ENCODE data around the gene ZNF567. TPM values are rescaled to one million over a fixed set of nuclear protein-coding genes. Genes with fewer than 3 reads are reported as not detected.
"Not testable (repeated sequence)": the region's sequence is repeated elsewhere in the genome, so short reads cannot be mapped to it uniquely, and the experiment has no call there.

The ZNF567 gene
- total and polyA plus RNA-seq, 4 donors = 0.88 to 11.2 (median 6.1) TPM

- H3K27ac ChIP-seq (ENCODE audit: low read depth in 1 of 2, low read length in 2 of 2) = no peak overlapping the region
- no peak for DNase-seq
- 97 to 98% methylated on average over 4 of the region's 4 CpGs for WGBS, 2 donors
- H3K4me1 ChIP-seq (ENCODE audit: control insufficient read depth in 1 of 2, insufficient read depth in 2 of 2, low read length in 2 of 2) = no peaks in the 10 kb centered on the region
- H3K9me3 ChIP-seq (ENCODE audit: control insufficient read depth, low read length) = peaks cover 45% of the 10 kb centered on the region
- peaks cover 17 to 34% of the 10 kb centered on the region in 2 donors for H3K36me3 ChIP-seq (ENCODE audit: control insufficient read depth in 1 of 2, insufficient read depth in 2 of 2, low read length in 1 of 2)
- no peaks in the 10 kb centered on the region for H3K27me3 ChIP-seq (ENCODE audit: control insufficient read depth in 1 of 2, insufficient read depth in 2 of 2, low read length in 1 of 2)
- intact Hi-C loops (cut with DNase I) = no loop called here
- H3K4me3 ChIP-seq (ENCODE audit: low read length in 2 of 2) = no peak overlapping the region
- no peak for ATAC-seq (ENCODE audit: low FRiP score)
Observed at GRCh38 chr19:36745870-36746269, 58.5 kb downstream of the ZNF567 start.

- H3K4me1 ChIP-seq (ENCODE audit: control insufficient read depth in 1 of 2, insufficient read depth in 2 of 2, low read length in 2 of 2) = no peaks in the 10 kb centered on the region
- no peak overlapping the region for H3K4me3 ChIP-seq (ENCODE audit: low read length in 2 of 2)
- no peak overlapping the region for H3K27ac ChIP-seq (ENCODE audit: low read depth in 1 of 2, low read length in 2 of 2)
- ATAC-seq (ENCODE audit: low FRiP score) (no peak), DNase-seq (no peak)
- H3K9me3 ChIP-seq (ENCODE audit: control insufficient read depth, low read length) = peaks cover 45% of the 10 kb centered on the region
- intact Hi-C loops (cut with DNase I) = no loop called here
- H3K27me3 ChIP-seq (ENCODE audit: control insufficient read depth in 1 of 2, insufficient read depth in 2 of 2, low read length in 1 of 2) = no peaks in the 10 kb centered on the region
- WGBS, 2 donors = 97 to 99% methylated on average over 10 of the region's 10 CpGs
- H3K36me3 ChIP-seq (ENCODE audit: control insufficient read depth in 1 of 2, insufficient read depth in 2 of 2, low read length in 1 of 2) = peaks cover 17 to 38% of the 10 kb centered on the region in 2 donors
Observed at GRCh38 chr19:36747750-36748149, 60.3 kb downstream of the ZNF567 start.

- peaks cover 43% of the 10 kb centered on the region for H3K9me3 ChIP-seq (ENCODE audit: control insufficient read depth, low read length)
- H3K4me1 ChIP-seq (ENCODE audit: control insufficient read depth in 1 of 2, insufficient read depth in 2 of 2, low read length in 2 of 2) = no peaks in the 10 kb centered on the region
- ATAC-seq (ENCODE audit: low FRiP score) = no peak
- no peak for DNase-seq
- H3K27me3 ChIP-seq (ENCODE audit: control insufficient read depth in 1 of 2, insufficient read depth in 2 of 2, low read length in 1 of 2) = no peaks in the 10 kb centered on the region
- H3K36me3 ChIP-seq (ENCODE audit: control insufficient read depth in 1 of 2, insufficient read depth in 2 of 2, low read length in 1 of 2) = peaks cover 17 to 39% of the 10 kb centered on the region in 2 donors
- no peak overlapping the region for H3K27ac ChIP-seq (ENCODE audit: low read depth in 1 of 2, low read length in 2 of 2)
- 98 to 99% methylated on average over 10 of the region's 10 CpGs for WGBS, 2 donors
- intact Hi-C loops (cut with DNase I) = no loop called here
- H3K4me3 ChIP-seq (ENCODE audit: low read length in 2 of 2) = no peak overlapping the region
Observed at GRCh38 chr19:36748431-36749275, 61.2 kb downstream of the ZNF567 start.

DNA sequence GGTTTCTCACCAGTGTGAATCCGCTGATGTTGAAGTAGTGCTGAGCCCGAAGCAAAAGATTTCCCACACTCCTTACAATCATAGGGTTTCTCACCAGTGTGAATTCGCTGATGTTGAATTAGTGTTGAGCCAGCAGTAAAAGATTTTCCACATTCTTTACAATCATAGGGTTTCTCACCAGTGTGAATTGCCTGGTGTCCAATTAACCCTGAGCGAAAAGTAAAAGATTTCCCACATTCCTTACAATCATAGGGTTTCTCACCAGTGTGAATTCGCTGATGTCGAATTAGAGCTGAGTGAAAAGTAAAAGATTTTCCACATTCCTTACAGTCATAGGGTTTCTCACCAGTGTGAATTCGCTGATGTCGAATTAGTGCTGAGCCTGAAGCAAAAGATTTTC, 62.2 kb downstream of the ZNF567 start:
- Histone ChIP-seq H3K9me3 (ENCODE audit: control insufficient read depth, low read length) (peaks cover 41% of the 10 kb centered on the region), H3K4me3 (ENCODE audit: low read length in 2 of 2) (peak overlapping the region in 1 of 2 donors; percentile 23), H3K36me3 (ENCODE audit: control insufficient read depth in 1 of 2, insufficient read depth in 2 of 2, low read length in 1 of 2) (peaks cover 17 to 42% of the 10 kb centered on the region in 2 donors)
- DNase-seq; H3K27ac ChIP-seq (ENCODE audit: low read depth in 1 of 2, low read length in 2 of 2); H3K4me1 ChIP-seq (ENCODE audit: control insufficient read depth in 1 of 2, insufficient read depth in 2 of 2, low read length in 2 of 2); H3K27me3 ChIP-seq (ENCODE audit: control insufficient read depth in 1 of 2, insufficient read depth in 2 of 2, low read length in 1 of 2); ATAC-seq (ENCODE audit: low FRiP score); intact Hi-C loops (cut with DNase I): not testable (repeated sequence)
- WGBS, 2 donors = 98 to 100% methylated on average over 8 of the region's 8 CpGs

DNA sequence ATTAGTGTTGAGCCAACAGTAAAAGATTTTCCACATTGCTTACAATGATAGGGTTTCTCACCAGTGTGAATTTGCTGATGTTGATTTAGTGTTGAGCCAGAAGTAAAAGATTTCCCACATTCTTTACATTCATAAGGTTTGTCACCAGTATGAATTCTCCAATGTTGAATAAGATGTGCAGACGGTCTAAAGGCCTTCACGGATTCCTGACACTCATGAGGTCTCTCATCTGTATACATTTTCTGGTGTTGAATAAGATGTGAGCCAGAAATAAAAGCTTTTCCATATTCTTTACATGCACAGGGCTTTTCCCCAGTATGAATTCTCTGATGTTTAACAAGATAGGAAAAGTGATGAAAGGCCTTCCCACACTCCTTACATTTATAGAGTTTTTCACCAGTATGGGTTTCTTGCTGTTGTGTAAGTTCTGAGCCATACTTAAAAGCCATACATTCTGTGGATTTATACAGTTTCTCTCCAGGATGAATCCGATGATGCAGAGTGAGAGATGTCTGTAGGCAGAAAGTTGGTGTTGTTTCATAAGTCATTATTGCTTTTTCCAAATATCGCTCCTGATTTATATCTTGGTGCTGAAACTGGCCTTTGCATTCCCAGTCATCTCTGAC, 62.8 kb downstream of the ZNF567 start:
- peaks cover 16 to 42% of the 10 kb centered on the region in 2 donors for H3K36me3 ChIP-seq (ENCODE audit: control insufficient read depth in 1 of 2, insufficient read depth in 2 of 2, low read length in 1 of 2)

More for the DNA sequence above, 62.8 kb downstream of the ZNF567 start:
- H3K4me1 ChIP-seq (ENCODE audit: control insufficient read depth in 1 of 2, insufficient read depth in 2 of 2, low read length in 2 of 2) = no peaks in the 10 kb centered on the region
- peak overlapping the region; percentile 10 to 23 for H3K4me3 ChIP-seq (ENCODE audit: low read length in 2 of 2)
- no peak for DNase-seq
- WGBS, 2 donors = 97% methylated on average over 4 of the region's 4 CpGs
- no peak for ATAC-seq (ENCODE audit: low FRiP score)
- no peaks in the 10 kb centered on the region for H3K27me3 ChIP-seq (ENCODE audit: control insufficient read depth in 1 of 2, insufficient read depth in 2 of 2, low read length in 1 of 2)
- intact Hi-C loops (cut with DNase I) = no loop called here
- no peak overlapping the region for H3K27ac ChIP-seq (ENCODE audit: low read depth in 1 of 2, low read length in 2 of 2)
- H3K9me3 ChIP-seq (ENCODE audit: control insufficient read depth, low read length) = peaks cover 41% of the 10 kb centered on the region

Other genes with a start within 250 kb of the ZNF567 start
- gene ZNF566, start 198.1 kb upstream of the ZNF567 start, total RNA-seq = 10 to 100 TPM; 13.6 to 16.5 TPM
- 10 to 100 TPM in 1 of 2 donors, 1 to 10 TPM in 1; 8.0 to 10.0 TPM for gene ZNF566, start 198.1 kb upstream of the ZNF567 start, polyA plus RNA-seq
- 1 to 10 TPM; 7.2 to 9.1 TPM for gene ZNF260, start 159.3 kb upstream of the ZNF567 start, total RNA-seq
- gene ZNF260, start 159.3 kb upstream of the ZNF567 start, polyA plus RNA-seq = 1 to 10 TPM; 3.5 to 4.1 TPM
- gene ZNF529, start 114.3 kb upstream of the ZNF567 start, total RNA-seq = 10 to 100 TPM; 11.7 to 17.5 TPM
- 1 to 10 TPM; 3.4 to 4.5 TPM for gene ZNF529, start 114.3 kb upstream of the ZNF567 start, polyA plus RNA-seq
- gene ZNF382, start 82.3 kb upstream of the ZNF567 start, total RNA-seq = 10 to 100 TPM in 1 of 2 donors, 1 to 10 TPM in 1; 5.6 to 10.3 TPM
- 1 to 10 TPM in 1 of 2 donors, under 1 TPM in 1; 0.50 to 2.0 TPM for gene ZNF382, start 82.3 kb upstream of the ZNF567 start, polyA plus RNA-seq
- gene ZNF461, start 20.8 kb upstream of the ZNF567 start, total RNA-seq = 10 to 100 TPM in 1 of 2 donors, 1 to 10 TPM in 1; 7.8 to 11.2 TPM
- gene ZNF461, start 20.8 kb upstream of the ZNF567 start, polyA plus RNA-seq = 10 to 100 TPM in 1 of 2 donors, 1 to 10 TPM in 1; 5.6 to 11.0 TPM
- 1 to 10 TPM; 3.6 to 4.2 TPM for gene ZNF850, start 85.2 kb downstream of the ZNF567 start, total RNA-seq
- gene ZNF850, start 85.2 kb downstream of the ZNF567 start, polyA plus RNA-seq = under 1 TPM; 0.13 to 0.59 TPM
- 10 to 100 TPM in 1 of 2 donors, 1 to 10 TPM in 1; 7.6 to 11.8 TPM for gene ZNF790, start 150.8 kb downstream of the ZNF567 start, total RNA-seq
- gene ZNF790, start 150.8 kb downstream of the ZNF567 start, polyA plus RNA-seq = 1 to 10 TPM; 1.9 to 5.5 TPM
- gene ZNF345, start 163.3 kb downstream of the ZNF567 start, total RNA-seq = 10 to 100 TPM in 1 of 2 donors, 1 to 10 TPM in 1; 6.8 to 10.7 TPM
- gene ZNF345, start 163.3 kb downstream of the ZNF567 start, polyA plus RNA-seq = 1 to 10 TPM; 4.0 to 7.8 TPM
- 1 to 10 TPM; 3.1 to 3.5 TPM for gene ZNF829, start 228.7 kb downstream of the ZNF567 start, total RNA-seq
- 1 to 10 TPM in 1 of 2 donors, under 1 TPM in 1; 0.75 to 2.6 TPM for gene ZNF829, start 228.7 kb downstream of the ZNF567 start, polyA plus RNA-seq
- 10 to 100 TPM; 14.0 to 15.8 TPM for gene ZNF568, start 228.7 kb downstream of the ZNF567 start, total RNA-seq
- gene ZNF568, start 228.7 kb downstream of the ZNF567 start, polyA plus RNA-seq = 1 to 10 TPM; 6.4 to 7.8 TPM